Stomach (tissue), 9 donors: ENCODE results near the gene TP53AIP1. TPM values are rescaled to one million over a fixed set of nuclear protein-coding genes. Genes with fewer than 3 reads are reported as not detected.

Experiments
- DNase-seq, 2 donors: peaks; one replicate each; pipeline versions ENCODE4 v3.0.0 to v3.0.0-alpha.2; 2013 to 2019
- H3K27ac ChIP-seq, 5 donors: fragments of 200-600 bp in 4 of 5; sonication (generic) in 4 of 5; one replicate each; pipeline ENCODE4 v1.5.1; 2013 to 2019; ENCODE audit warnings: mild to moderate bottlenecking in 1 of 5, moderate library complexity in 1 of 5
- H3K27me3 ChIP-seq, 3 donors: fragments of 200-600 bp; sonication (generic); one replicate each; pipeline ENCODE4 v1.5.1; 2017 to 2019; ENCODE audit warnings: mixed run types in 1 of 3
- H3K36me3 ChIP-seq, 4 donors: fragments of 200-600 bp; sonication (generic); 1 replicate in 3 of 4; 2 replicates in 1 of 4; pipeline ENCODE4 v1.5.1; 2016 to 2019
- H3K4me1 ChIP-seq, 4 donors: fragments of 200-600 bp; sonication (generic); one replicate each; pipeline ENCODE4 v1.5.1; 2016 to 2019
- H3K4me3 ChIP-seq, 4 donors: fragments of 200-600 bp; sonication (generic) in 3 of 4; one replicate each; pipeline ENCODE4 v1.5.1; 2016 to 2019; ENCODE audit warnings: mild to moderate bottlenecking in 1 of 4
- H3K9me3 ChIP-seq, 4 donors: fragments of 200-600 bp; sonication (generic); one replicate each; pipeline ENCODE4 v1.5.1; 2016 to 2019
- CTCF ChIP-seq, 7 experiments: fragments of 450-650 bp in 4 of 7; fragments of 200-600 bp in 3 of 7; sonication (generic) in 3 of 7; IDR thresholded peaks; one replicate each; pipeline ENCODE4 v1.5.1; 2016 to 2019; ENCODE audit warnings: antibody characterized with exemption in 7 of 7, control low read depth in 2 of 7, mild to moderate bottlenecking in 1 of 7
- EP300 ChIP-seq: sonication (generic); formaldehyde crosslinking; IDR thresholded peaks from one replicate; pipeline ENCODE4 v1.6.1; 2017; ENCODE audit warnings: antibody characterized with exemption
- POLR2A ChIP-seq, 4 donors: fragments of 450-650 bp; IDR thresholded peaks; one replicate each; pipeline ENCODE4 v1.6.1; 2016; ENCODE audit warnings: antibody characterized with exemption in 4 of 4, control low read depth in 2 of 4, mild to moderate bottlenecking in 1 of 4, moderate library complexity in 1 of 4
- POLR2AphosphoS5 ChIP-seq, 3 donors: sonication (generic); formaldehyde crosslinking; IDR thresholded peaks; one replicate each; pipeline ENCODE4 v1.6.1; 2016; ENCODE audit warnings: antibody characterized with exemption in 3 of 3
- WGBS, 5 donors: extraction: QIAGEN DNeasy Blood & Tissue Kit in 3 of 5; methylation state at CpG; one replicate each; pipeline versions ENCODE4 v1.1.5 to v1.1.7; 2013 to 2018; 5-methylcytosine and 5-hydroxymethylcytosine counted together
- intact Hi-C: fragments of 100-400 bp; cut with DNase I; formaldehyde crosslinking; loops from one replicate; pipeline ENCODE4 v1.15.1; 2023; ENCODE audit warnings: low total_unique reads
- polyA plus RNA-seq, 3 donors: library from polyadenylated mRNA; stranded (reverse); fragments of 200-250 nt; gene quantifications; one replicate each; pipeline ENCODE4 v1.2.3, GENCODE V29; 2013
- total RNA-seq, 5 donors: library from RNA; depleted of rRNA; stranded (reverse); fragments of >200 nt; gene quantifications; one replicate each; pipeline versions ENCODE4 v1.1.0 to v1.2.3, GENCODE V29; 2014 to 2016
- donor health status: healthy with polysubstance abuse.
- donor health status: Bipolar disorder and iron deficiency.
- donor health status: healthy.

Gene TP53AIP1
- total and polyA plus RNA-seq, 8 donors = 22.4 TPM; not detected in 7

- TF ChIP-seq CTCF (IDR thresholded peaks at IDR 0.05) = no peak
- no peak for TF ChIP-seq POLR2AphosphoS5 (IDR thresholded peaks at IDR 0.05)
- TF ChIP-seq POLR2A (IDR thresholded peaks at IDR 0.05) = no peak
- TF ChIP-seq EP300 = no peak
- Histone ChIP-seq H3K9me3 (no peaks in the 10 kb centered on the region), H3K27me3 (peaks cover 0 to 17% (median 0%) of the 10 kb centered on the region in 3 donors), H3K36me3 (no peaks in the 10 kb centered on the region), H3K4me1 (no peaks in the 10 kb centered on the region), H3K4me3 (no peak overlapping the region), H3K27ac (no peak overlapping the region)
- 39 to 55% (median 43%) methylated on average over 4 to 5 of the region's 5 CpGs for WGBS, 5 donors
- no peak for DNase-seq
- intact Hi-C loops = no loop called here
Measured at GRCh38 chr11:128917144-128917724, 25.4 kb downstream of the TP53AIP1 start.

- WGBS, 5 donors = 86 to 100% (median 93%) methylated on average over 2 of the region's 2 CpGs
- no peaks in the 10 kb centered on the region for H3K4me1 ChIP-seq
- no peak overlapping the region for H3K27ac ChIP-seq
- H3K4me3 ChIP-seq = no peak overlapping the region
- DNase-seq = no peak
- peaks cover 0 to 17% (median 0%) of the 10 kb centered on the region in 3 donors for H3K27me3 ChIP-seq
- H3K9me3 ChIP-seq = no peaks in the 10 kb centered on the region
- TF ChIP-seq CTCF (IDR thresholded peaks at IDR 0.05) (no peak), POLR2A (IDR thresholded peaks at IDR 0.05) (no peak), POLR2AphosphoS5 (IDR thresholded peaks at IDR 0.05) (no peak), EP300 (no peak)
- no peaks in the 10 kb centered on the region for H3K36me3 ChIP-seq
- intact Hi-C loops = no loop called here
Measured at GRCh38 chr11:128916681-128917080, 26.0 kb downstream of the TP53AIP1 start.

- no peak overlapping the region for H3K4me3 ChIP-seq
- TF ChIP-seq POLR2A (IDR thresholded peaks at IDR 0.05) (no peak), POLR2AphosphoS5 (IDR thresholded peaks at IDR 0.05) (no peak), EP300 (no peak), CTCF (IDR thresholded peaks at IDR 0.05) (no peak)
- peaks cover 0 to 17% (median 0%) of the 10 kb centered on the region in 3 donors for H3K27me3 ChIP-seq
- intact Hi-C loops = no loop called here
- no peaks in the 10 kb centered on the region for H3K9me3 ChIP-seq
- DNase-seq = no peak
- no peak overlapping the region for H3K27ac ChIP-seq
- H3K36me3 ChIP-seq = no peaks in the 10 kb centered on the region
- H3K4me1 ChIP-seq = no peaks in the 10 kb centered on the region
- 65 to 82% (median 70%) methylated on average over 3 of the region's 3 CpGs for WGBS, 5 donors
Measured at GRCh38 chr11:128916037-128916572, 26.6 kb downstream of the TP53AIP1 start.

- TF ChIP-seq CTCF (IDR thresholded peaks at IDR 0.05) = no peak
- TF ChIP-seq POLR2A (IDR thresholded peaks at IDR 0.05) = no peak
- no peak for TF ChIP-seq EP300
- no peak for TF ChIP-seq POLR2AphosphoS5 (IDR thresholded peaks at IDR 0.05)
- Histone ChIP-seq H3K4me1 (peaks cover 0 to 3% (median 0%) of the 10 kb centered on the region in 4 donors), H3K9me3 (no peaks in the 10 kb centered on the region), H3K27me3 (peaks cover 0 to 11% (median 0%) of the 10 kb centered on the region in 3 donors), H3K36me3 (no peaks in the 10 kb centered on the region), H3K27ac (no peak overlapping the region), H3K4me3 (no peak overlapping the region)
- 63 to 81% (median 74%) methylated on average over 6 of the region's 6 CpGs for WGBS, 5 donors
- no peak for DNase-seq
- intact Hi-C loops = no loop called here
Measured at GRCh38 chr11:128915149-128915521, 27.5 kb downstream of the TP53AIP1 start.
